OCI-LY3 (cell line): ENCODE measurements around the gene ASPA.
"Not testable (repeated sequence)": the region's sequence is repeated elsewhere in the genome, so short reads cannot be mapped to it uniquely, and the experiment has no call there.

ENCODE experiments used
- H2AFZ ChIP-seq: fragments of 200-600, 300-600 bp; shearing (Covaris generic); 2 replicates; pipeline ENCODE4 v1.6.0; 2014; ENCODE audit warnings: antibody characterized with exemption, low read depth, low read length
- H3K27ac ChIP-seq: fragments of 200-600, 300-600 bp; sonication (generic); 2 replicates; pipeline ENCODE4 v1.5.1; 2014; ENCODE audit warnings: mild to moderate bottlenecking, low read length, moderate library complexity, mixed read lengths
- H3K27me3 ChIP-seq: fragments of 200-600, 300-600 bp; sonication (generic); 2 replicates; pipeline ENCODE4 v1.6.1; 2014; ENCODE audit warnings: low read depth, low read length, mixed read lengths
- H3K36me3 ChIP-seq: fragments of 200-600, 300-600 bp; sonication (generic); replicated peaks from 2 replicates; pipeline ENCODE3; 2014; ENCODE audit warnings: low read depth, low read length, mixed read lengths
- H3K4me1 ChIP-seq: fragments of 300-600, 200-600 bp; sonication (generic); 2 replicates; pipeline ENCODE4 v1.6.1; 2014; ENCODE audit warnings: low read length, mixed read lengths
- H3K4me2 ChIP-seq: fragments of 200-600, 300-600 bp; sonication (generic); 2 replicates; pipeline ENCODE4 v1.6.1; 2014; ENCODE audit warnings: low read length, mixed read lengths
- H3K4me3 ChIP-seq: fragments of 300-600, 200-600 bp; sonication (generic); 2 replicates; pipeline ENCODE4 v1.5.1; 2014; ENCODE audit warnings: antibody characterized with exemption, mild to moderate bottlenecking, low read length, moderate library complexity
- H3K79me2 ChIP-seq: fragments of 300-600, 200-600 bp; shearing (Covaris generic); 2 replicates; pipeline ENCODE4 v1.6.1; 2014; ENCODE audit warnings: mild to moderate bottlenecking, low read length, mixed read lengths
- H3K9ac ChIP-seq: fragments of 300-600, 200-600 bp; shearing (Covaris generic); 2 replicates; pipeline ENCODE4 v1.6.0; 2014; ENCODE audit warnings: mild to moderate bottlenecking, low read length, moderate library complexity
- H3K9me3 ChIP-seq: fragments of 200-600, 300-600 bp; shearing (Covaris generic); 2 replicates; pipeline ENCODE4 v1.6.1; 2014; ENCODE audit warnings: low read length, mixed read lengths; ENCODE audit not compliant: insufficient read depth
- H4K20me1 ChIP-seq: fragments of 200-600, 300-600 bp; sonication (generic); 2 replicates; pipeline ENCODE4 v1.6.1; 2016; ENCODE audit warnings: low read length, mixed read lengths; ENCODE audit not compliant: insufficient read depth
- CTCF ChIP-seq: fragments of 200-600, 300-600 bp; sonication (generic); IDR thresholded peaks from 2 replicates; pipeline ENCODE4 v1.5.1; 2014; ENCODE audit warnings: antibody characterized with exemption, low read length, low read depth
- EZH2phosphoT487 ChIP-seq: fragments of 200-600 bp; shearing (Covaris generic); IDR thresholded peaks from 2 replicates; pipeline ENCODE4 v1.6.1; 2018; ENCODE audit warnings: antibody characterized with exemption, mixed run types, low read depth

Gene ASPA

GRCh38 chr17:3511852-3512504, 36.2 kb downstream of the ASPA start:
- Histone ChIP-seq H3K79me2 (no peaks in the 10 kb centered on the region), H4K20me1 (no peaks in the 10 kb centered on the region), H3K9ac (no peak overlapping the region), H3K4me3 (no peak overlapping the region), H3K27ac (no peak overlapping the region), H2AFZ (no peak overlapping the region), H3K4me2 (no peak overlapping the region), H3K4me1 (no peaks in the 10 kb centered on the region), H3K9me3 (no peaks in the 10 kb centered on the region), H3K27me3 (no peaks in the 10 kb centered on the region), H3K36me3 (no peaks in the 10 kb centered on the region)
- TF ChIP-seq CTCF = no peak
- TF ChIP-seq EZH2phosphoT487 = no peak

GRCh38 chr17:3512505-3513171, 36.8 kb downstream of the ASPA start:
- H4K20me1 ChIP-seq = no peaks in the 10 kb centered on the region
- H3K27ac ChIP-seq = no peak overlapping the region
- H3K36me3 ChIP-seq = no peaks in the 10 kb centered on the region
- no peaks in the 10 kb centered on the region for H3K79me2 ChIP-seq
- H3K4me1 ChIP-seq = no peaks in the 10 kb centered on the region
- no peak overlapping the region for H3K4me2 ChIP-seq
- no peak overlapping the region for H3K9ac ChIP-seq
- TF ChIP-seq CTCF = no peak
- no peak for TF ChIP-seq EZH2phosphoT487
- H3K9me3 ChIP-seq = no peaks in the 10 kb centered on the region
- H3K4me3 ChIP-seq = no peak overlapping the region
- H2AFZ ChIP-seq = no peak overlapping the region
- no peaks in the 10 kb centered on the region for H3K27me3 ChIP-seq

- TF ChIP-seq EZH2phosphoT487 = no peak
- Histone ChIP-seq H3K4me3 (no peak overlapping the region), H3K4me1 (no peaks in the 10 kb centered on the region), H3K36me3 (no peaks in the 10 kb centered on the region), H3K79me2 (no peaks in the 10 kb centered on the region), H2AFZ (no peak overlapping the region), H3K4me2 (no peak overlapping the region), H3K9me3 (no peaks in the 10 kb centered on the region), H3K9ac (no peak overlapping the region), H4K20me1 (no peaks in the 10 kb centered on the region), H3K27ac (no peak overlapping the region), H3K27me3 (no peaks in the 10 kb centered on the region)
Measured at GRCh38 chr17:3513305-3514035, 37.7 kb downstream of the ASPA start.

GRCh38 chr17:3514167-3514566, 38.4 kb downstream of the ASPA start:
- H3K36me3 ChIP-seq, H2AFZ ChIP-seq, H3K79me2 ChIP-seq, H3K4me2 ChIP-seq, H3K27me3 ChIP-seq, H4K20me1 ChIP-seq, H3K4me1 ChIP-seq, H3K9ac ChIP-seq, H3K4me3 ChIP-seq, H3K27ac ChIP-seq, H3K9me3 ChIP-seq: not testable (repeated sequence)

GRCh38 chr17:3514873-3515272, 39.1 kb downstream of the ASPA start:
- TF ChIP-seq EZH2phosphoT487 = no peak
- TF ChIP-seq CTCF = no peak
- no peak overlapping the region for H2AFZ ChIP-seq
- H3K9ac ChIP-seq = no peak overlapping the region
- H3K4me2 ChIP-seq = no peak overlapping the region
- H3K27me3 ChIP-seq = no peaks in the 10 kb centered on the region
- H3K9me3 ChIP-seq = no peaks in the 10 kb centered on the region
- no peak overlapping the region for H3K27ac ChIP-seq
- H3K79me2 ChIP-seq = no peaks in the 10 kb centered on the region
- H3K4me3 ChIP-seq = no peak overlapping the region
- H3K36me3 ChIP-seq = no peaks in the 10 kb centered on the region
- no peaks in the 10 kb centered on the region for H3K4me1 ChIP-seq
- H4K20me1 ChIP-seq = no peaks in the 10 kb centered on the region

GRCh38 chr17:3519472-3519871, 43.7 kb downstream of the ASPA start:
- not testable (repeated sequence) for H2AFZ ChIP-seq, H3K4me2 ChIP-seq, H3K27me3 ChIP-seq, H4K20me1 ChIP-seq, H3K9me3 ChIP-seq, H3K4me3 ChIP-seq, H3K27ac ChIP-seq, H3K36me3 ChIP-seq, H3K9ac ChIP-seq, H3K79me2 ChIP-seq, H3K4me1 ChIP-seq
